Adrenal gland (tissue), 12 donors: ENCODE data around the gene GNL1. TPM values are rescaled to one million over a fixed set of nuclear protein-coding genes. Genes with fewer than 3 reads are reported as not detected.
A peak's percentile ranks its signal among the peaks of the same experiment; 100 is the strongest.
"Not testable (repeated sequence)": the region's sequence is repeated elsewhere in the genome, so short reads cannot be mapped to it uniquely, and the experiment has no call there.

ENCODE experiments used
- DNase-seq, 7 donors: peaks; one replicate each; pipeline ENCODE4 v3.0.0-alpha.2; 2019 to 2020
- H3K27ac ChIP-seq, 5 donors: fragments of 200-600 bp; sonication (generic) in 4 of 5; 1 replicate in 3 of 5; 2 replicates in 2 of 5; pipeline versions ENCODE4 v1.5.1 to v1.8.0; 2016 to 2020; ENCODE audit warnings: mild to moderate bottlenecking in 1 of 5
- H3K27me3 ChIP-seq: fragments of 200-600 bp; 2 replicates; pipeline ENCODE4 v1.8.0; 2021
- H3K36me3 ChIP-seq, 2 donors: fragments of 200-600 bp; replicated peaks in 1 of 2; 1 replicate in 1 of 2; 2 replicates in 1 of 2; pipeline versions ENCODE4 v1.5.1 to v1.8.0; 2018 to 2022
- H3K4me1 ChIP-seq, 2 donors: fragments of 200-600 bp; replicated peaks in 1 of 2; 1 replicate in 1 of 2; 2 replicates in 1 of 2; pipeline versions ENCODE4 v1.5.1 to v1.8.0; 2018 to 2021
- H3K4me3 ChIP-seq, 4 donors: fragments of 200-600 bp; sonication (generic) in 3 of 4; one replicate each; pipeline ENCODE4 v1.5.1; 2016 to 2018
- H3K9me3 ChIP-seq, 3 donors: fragments of 200-600 bp; sonication (generic) in 1 of 3; replicated peaks in 1 of 3; 1 replicate in 2 of 3; 2 replicates in 1 of 3; pipeline versions ENCODE4 v1.5.1 to v1.8.0; 2016 to 2021
- CTCF ChIP-seq, 6 experiments: fragments of 450-650 bp in 4 of 6; fragments of 200-600 bp in 2 of 6; sonication (generic) in 1 of 6; IDR thresholded peaks; 1 replicate in 5 of 6; 2 replicates in 1 of 6; pipeline versions ENCODE4 v1.5.1 to v1.8.0; 2016 to 2021; ENCODE audit warnings: antibody characterized with exemption in 6 of 6, mild to moderate bottlenecking in 2 of 6, moderate library complexity in 1 of 6
- POLR2A ChIP-seq, 2 donors: fragments of 450-650 bp; IDR thresholded peaks; one replicate each; pipeline ENCODE4 v1.6.1; 2017; ENCODE audit warnings: antibody characterized with exemption in 2 of 2, mild to moderate bottlenecking in 2 of 2, moderate library complexity in 1 of 2
- WGBS, 4 donors: extraction: QIAGEN DNeasy Blood & Tissue Kit in 2 of 4; methylation state at CpG; one replicate each; pipeline versions ENCODE4 v1.1.5 to v1.1.7; 2013 to 2017; 5-methylcytosine and 5-hydroxymethylcytosine counted together
- intact Hi-C, 2 donors: fragments of 100-400 bp; cut with DNase I; formaldehyde crosslinking; loops; one replicate each; pipeline versions ENCODE4 v1.14.1 to v1.15.0; 2022 to 2023
- polyA plus RNA-seq, 3 donors: library from polyadenylated mRNA; stranded (reverse); fragments of 200-250 nt in 2 of 3; fragments of 350-450 nt in 1 of 3; fragmentation: Illumina TruSeq in 1 of 3; extraction: RNeasy Lipid Tissue Mini Kit (QIAGEN cat#74804) in 1 of 3; gene quantifications; one replicate each; pipeline ENCODE4 v1.2.3, GENCODE V29; 2013 to 2014
- total RNA-seq, 9 donors: library from RNA; depleted of rRNA in 4 of 9; stranded (reverse); fragments of >200 nt in 4 of 9; fragments of 120-200 nt in 1 of 9; fragmentation: NEBNext Ultra II Directional in 1 of 9; extraction: Animal tissue kit (Norgen Biotek cat#: 25700) in 1 of 9; gene quantifications; one replicate each; pipeline versions ENCODE4 v1.1.0 to v1.2.4, GENCODE V29; 2013 to 2023
- donor health status: healthy with polysubstance abuse.
- donor health status: Bipolar disorder and iron deficiency.
- donor health status: DM: yes; HTN: yes; CAD: no.
- donor health status: DM: no; HTN: no; CAD: no.
- donor health status: DM: no; HTN: no; CAD: no.
- donor health status: DM: yes; HTN: yes; CAD: no.

The GNL1 gene
- total and polyA plus RNA-seq, 12 donors = 27.4 to 86.7 (median 59.1) TPM

- Histone ChIP-seq H3K4me1 (no peaks in the 10 kb centered on the region), H3K4me3 (no peak overlapping the region), H3K36me3 (no peaks in the 10 kb centered on the region), H3K27me3 (no peaks in the 10 kb centered on the region), H3K27ac (peak overlapping the region in 2 of 5 donors; percentile 37 to 42), H3K9me3 (no peaks in the 10 kb centered on the region)
- intact Hi-C loops = no loop called here
- no peak for TF ChIP-seq POLR2A (IDR thresholded peaks at IDR 0.05)
- TF ChIP-seq CTCF (IDR thresholded peaks at IDR 0.05) = no peak
- 28 to 40% (median 34%) methylated on average over 5 of the region's 5 CpGs for WGBS, 4 donors
- peak in 1 of 7 donors; percentile 12 for DNase-seq
Observed at GRCh38 chr6:30508890-30509736, 47.2 kb downstream of the GNL1 start.

DNA sequence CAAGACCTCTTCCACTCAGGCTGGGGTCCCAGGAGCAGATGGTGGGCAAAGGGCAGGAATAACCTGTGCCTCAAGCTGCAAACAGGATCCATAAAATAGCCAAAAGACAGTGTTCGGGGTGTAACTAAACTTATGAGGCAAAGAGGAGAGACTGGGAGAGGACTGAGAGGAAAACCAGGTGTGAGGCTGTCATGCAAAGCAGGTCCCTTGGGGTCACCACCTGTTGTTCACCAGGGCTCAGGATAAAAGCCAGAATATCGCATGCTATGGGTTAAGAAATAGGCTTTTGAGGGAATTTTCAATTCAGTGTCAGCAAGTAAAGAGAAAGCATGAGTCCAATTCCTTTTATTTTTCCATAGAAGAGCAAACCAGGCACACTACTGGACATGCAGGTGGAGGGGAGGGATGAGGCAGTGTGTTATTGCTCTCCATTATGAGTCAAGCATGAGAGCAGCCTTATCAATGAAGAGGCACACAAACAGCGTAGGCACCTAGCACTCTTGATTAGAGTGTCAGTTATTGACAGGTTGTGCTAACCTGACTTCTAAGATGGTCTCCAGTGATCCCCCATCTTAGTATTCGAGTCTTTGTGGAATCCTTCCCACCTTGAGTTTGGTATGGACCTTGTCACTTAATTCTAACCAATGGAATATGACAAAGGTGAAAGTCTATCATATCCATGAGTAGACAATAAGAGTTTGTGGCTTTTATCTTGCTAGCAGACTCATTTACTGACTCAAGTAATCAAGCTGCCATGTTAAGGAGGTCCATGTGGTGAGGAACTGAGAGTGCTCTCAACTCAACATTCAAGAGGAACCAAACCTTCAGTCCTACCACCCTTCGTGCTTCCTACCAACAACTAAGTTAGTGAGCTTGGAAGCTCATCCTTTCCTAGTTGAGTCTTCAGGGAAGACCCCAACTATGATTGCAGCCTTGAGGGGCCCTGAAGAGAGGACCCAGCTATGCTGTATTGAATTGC lies 48.2 kb downstream of the GNL1 start:
- H3K36me3 ChIP-seq = no peaks in the 10 kb centered on the region
- intact Hi-C loops = no loop called here
- TF ChIP-seq POLR2A (IDR thresholded peaks at IDR 0.05) = no peak
- no peak for TF ChIP-seq CTCF (IDR thresholded peaks at IDR 0.05)
- peak in 1 of 7 donors; percentile 7 for DNase-seq
- 77 to 85% (median 82%) methylated on average over 5 of the region's 5 CpGs for WGBS, 4 donors
- no peaks in the 10 kb centered on the region for H3K4me1 ChIP-seq
- H3K27me3 ChIP-seq = no peaks in the 10 kb centered on the region
- H3K27ac ChIP-seq = no peak overlapping the region
- no peak overlapping the region for H3K4me3 ChIP-seq
- no peaks in the 10 kb centered on the region for H3K9me3 ChIP-seq

DNA sequence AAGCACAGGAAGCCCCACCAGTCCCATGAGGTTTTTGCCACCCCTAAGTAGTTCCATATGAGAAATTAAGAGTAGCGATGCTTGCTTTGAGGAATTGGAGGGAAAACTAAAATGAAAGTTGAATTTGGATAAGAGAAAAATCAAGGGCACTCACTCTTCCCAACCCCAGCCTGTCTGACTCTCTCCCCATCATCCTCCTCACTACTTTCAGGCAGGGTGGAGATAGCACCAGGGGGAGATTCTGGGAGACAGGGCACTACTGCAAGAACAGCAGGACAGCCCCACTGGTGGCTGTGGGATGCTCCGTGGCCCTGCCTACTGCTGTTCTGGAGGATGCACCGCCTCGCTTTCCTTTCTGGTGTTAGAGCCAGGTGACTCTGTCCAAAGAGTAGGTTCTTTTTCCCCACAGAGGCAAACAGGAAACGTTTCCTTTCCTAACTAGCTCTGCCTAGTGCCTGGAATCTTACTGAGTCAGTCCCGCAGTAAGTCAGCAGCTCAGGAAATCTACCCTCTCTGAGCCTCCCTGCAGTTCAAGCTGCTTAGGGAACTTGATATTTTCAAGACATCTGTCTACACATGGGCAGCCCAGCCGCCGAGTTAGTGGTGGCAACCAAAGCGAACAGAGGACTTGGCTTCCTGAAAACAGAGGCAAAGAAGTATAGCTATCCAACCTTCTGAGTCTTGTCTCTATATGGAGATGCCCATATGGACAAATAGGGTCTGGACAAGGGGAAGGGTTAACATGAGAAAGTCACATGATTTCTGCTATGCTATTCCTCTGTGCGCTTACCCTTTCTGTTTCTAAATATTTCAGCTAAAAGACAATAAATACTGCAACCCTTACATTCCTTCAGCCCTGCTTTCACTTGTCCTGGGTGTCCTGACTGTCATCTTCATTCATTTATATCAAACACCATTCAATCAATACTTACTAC lies 55.6 kb downstream of the GNL1 start:
- Histone ChIP-seq H3K4me3 (no peak overlapping the region), H3K9me3 (no peaks in the 10 kb centered on the region), H3K36me3 (no peaks in the 10 kb centered on the region), H3K27ac (peak overlapping the region in 1 of 5 donors; percentile 60), H3K27me3 (no peaks in the 10 kb centered on the region), H3K4me1 (no peaks in the 10 kb centered on the region)
- WGBS, 4 donors = 49 to 67% (median 61%) methylated on average over 10 of the region's 10 CpGs
- no peak for TF ChIP-seq POLR2A (IDR thresholded peaks at IDR 0.05)
- TF ChIP-seq CTCF (IDR thresholded peaks at IDR 0.05) = no peak
- DNase-seq = no peak
- intact Hi-C loops = no loop called here

- H3K36me3 ChIP-seq, H3K27me3 ChIP-seq, H3K4me1 ChIP-seq, H3K27ac ChIP-seq, H3K4me3 ChIP-seq, H3K9me3 ChIP-seq, intact Hi-C loops, DNase-seq: not testable (repeated sequence)
- 86 to 93% (median 89%) methylated on average over 16 to 37 of the region's 37 CpGs; no CpG with 5 or more reads in 1 of the 4 donors for WGBS, 4 donors
Observed at GRCh38 chr6:30498705-30499104, 57.6 kb downstream of the GNL1 start.
